ENCODE measurements around the gene SPOCD1.
A peak's percentile ranks its signal among the peaks of the same experiment; 100 is the strongest.

SPOCD1 gene

DNA sequence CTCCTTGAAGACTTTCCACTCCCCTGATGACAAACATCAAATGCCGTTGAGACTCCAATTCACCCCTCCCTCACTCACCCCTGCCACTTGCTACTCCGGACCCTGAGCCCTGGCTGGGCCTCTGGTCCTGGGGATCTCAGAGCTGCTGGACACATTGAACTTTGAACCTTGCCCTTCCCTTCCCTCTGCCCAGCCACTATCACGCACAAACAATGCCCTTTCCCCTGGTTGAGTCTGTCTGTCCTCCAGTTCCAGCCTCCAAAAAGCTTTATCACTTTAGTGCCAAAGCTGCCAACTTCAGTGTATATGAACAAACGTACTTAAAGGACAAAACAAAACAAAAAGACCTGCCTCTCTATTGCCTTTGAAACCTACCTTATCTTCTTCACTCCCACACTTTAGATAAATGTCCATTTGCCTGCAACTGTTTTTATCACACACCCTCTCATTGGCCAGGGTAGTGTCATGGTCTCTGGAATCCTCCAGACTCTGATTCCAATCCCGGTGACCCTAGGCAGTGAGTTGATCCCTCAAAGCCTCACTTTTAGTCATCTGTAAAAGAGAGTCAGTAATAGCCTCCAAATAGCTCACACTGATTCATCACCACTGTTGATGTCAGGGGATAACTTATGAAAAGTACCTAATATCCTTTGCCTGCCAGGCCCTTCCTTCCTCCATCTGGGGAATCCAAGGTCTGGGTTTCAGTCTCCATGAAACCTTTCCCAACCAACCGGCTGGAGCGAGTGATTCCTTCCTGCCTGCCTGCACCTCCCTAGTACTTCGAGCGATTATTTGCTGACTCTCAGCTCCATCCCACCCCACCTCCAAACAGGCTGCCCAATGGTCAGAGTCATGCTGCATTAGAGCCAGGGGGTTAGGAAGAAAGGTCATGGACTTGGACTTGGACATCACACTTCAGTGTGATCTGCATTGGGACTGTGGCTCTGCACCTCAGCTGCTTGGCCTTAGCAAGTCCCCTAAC lies 15.9 kb upstream of the SPOCD1 start:
- DNase-seq (ENCODE audit: low read depth in 2 of 2): peak in 1 of 2 donors; percentile 63
- no peak overlapping the region for H3K4me3 ChIP-seq (replicated peaks in 1 of 2; ENCODE audit: low read depth in 2 of 2, low read length in 2 of 2)
- TF ChIP-seq CTCF (IDR thresholded peaks at IDR 0.05; ENCODE audit: low read depth, low read length): no peak

GRCh38 chr1:31830511-31830910 lies 14.7 kb upstream of the SPOCD1 start:
- H3K4me3 ChIP-seq (replicated peaks in 1 of 2; ENCODE audit: low read depth in 2 of 2, low read length in 2 of 2): no peak overlapping the region
- no peak for DNase-seq (ENCODE audit: low read depth in 2 of 2)
- no peak for TF ChIP-seq CTCF (IDR thresholded peaks at IDR 0.05; ENCODE audit: low read depth, low read length)

DNA sequence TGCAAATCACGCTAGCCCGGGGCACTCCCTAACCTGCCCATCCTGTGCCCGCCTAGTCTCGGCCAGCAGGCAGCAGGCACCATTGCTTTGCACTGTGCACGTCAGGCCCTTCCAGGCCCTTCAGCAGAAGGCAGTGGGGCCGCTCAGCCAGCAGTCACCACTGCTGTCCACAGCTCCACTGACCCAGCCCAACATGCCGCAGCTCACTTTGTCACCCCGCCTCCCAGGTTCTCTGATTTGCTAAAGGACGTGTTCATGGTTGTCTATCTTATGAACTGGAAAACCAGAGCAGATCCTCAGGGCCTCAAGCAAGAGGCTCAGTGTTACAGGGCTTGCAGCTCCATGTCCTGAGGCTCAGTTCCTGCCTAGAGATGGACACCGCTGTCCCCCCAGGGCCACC lies 14.2 kb upstream of the SPOCD1 start:
- no peak for TF ChIP-seq CTCF (IDR thresholded peaks at IDR 0.05; ENCODE audit: low read depth, low read length)
- no peak overlapping the region for H3K4me3 ChIP-seq (replicated peaks in 1 of 2; ENCODE audit: low read depth in 2 of 2, low read length in 2 of 2)
- DNase-seq (ENCODE audit: low read depth in 2 of 2): no peak

DNA sequence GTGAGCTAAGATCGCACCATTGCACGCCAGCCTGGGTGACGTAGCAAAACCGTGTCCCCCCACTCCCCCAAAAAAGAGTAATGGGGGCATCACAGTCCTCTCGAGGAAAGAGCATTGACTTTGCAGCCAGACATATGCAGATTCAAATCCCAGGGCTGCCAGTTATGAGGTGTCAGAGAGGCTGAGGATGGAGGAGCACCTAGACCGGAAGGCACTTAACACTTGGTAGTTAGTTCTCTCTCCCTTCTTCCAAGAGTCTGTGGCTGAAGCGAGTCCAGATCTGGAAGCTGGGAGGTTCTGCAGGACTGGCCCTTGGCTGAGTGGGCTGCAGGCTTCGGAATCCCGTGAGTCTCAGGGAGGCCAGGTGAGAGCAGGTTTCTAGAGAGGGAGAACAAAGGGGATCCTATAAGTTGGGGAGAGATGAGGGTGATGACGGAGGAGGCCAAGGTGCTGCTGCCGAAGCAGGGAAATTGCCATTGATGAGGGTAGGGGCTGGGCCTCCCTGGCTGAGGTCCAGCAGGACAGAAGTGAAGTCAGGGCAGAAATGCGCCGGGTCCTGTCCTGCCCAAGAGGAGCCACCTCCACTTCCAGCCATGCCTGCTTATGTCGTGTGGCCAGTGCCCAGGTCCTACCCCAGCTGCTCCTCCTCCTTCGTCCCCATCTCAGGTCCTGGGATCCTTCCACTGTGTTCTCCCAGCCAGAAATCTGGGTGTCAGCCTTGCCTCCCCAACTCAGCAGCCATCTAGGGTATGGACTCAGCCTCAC lies 13.3 kb upstream of the SPOCD1 start:
- no peak for TF ChIP-seq CTCF (IDR thresholded peaks at IDR 0.05; ENCODE audit: low read depth, low read length)
- H3K4me3 ChIP-seq (replicated peaks in 1 of 2; ENCODE audit: low read depth in 2 of 2, low read length in 2 of 2): no peak overlapping the region
- DNase-seq (ENCODE audit: low read depth in 2 of 2): no peak

- no peak for TF ChIP-seq CTCF (IDR thresholded peaks at IDR 0.05; ENCODE audit: low read depth, low read length)
- H3K4me3 ChIP-seq (replicated peaks in 1 of 2; ENCODE audit: low read depth in 2 of 2, low read length in 2 of 2): no peak overlapping the region
- DNase-seq (ENCODE audit: low read depth in 2 of 2): no peak
These were observed 12.5 kb upstream of the SPOCD1 start for GRCh38 chr1:31828341-31828740.

DNA sequence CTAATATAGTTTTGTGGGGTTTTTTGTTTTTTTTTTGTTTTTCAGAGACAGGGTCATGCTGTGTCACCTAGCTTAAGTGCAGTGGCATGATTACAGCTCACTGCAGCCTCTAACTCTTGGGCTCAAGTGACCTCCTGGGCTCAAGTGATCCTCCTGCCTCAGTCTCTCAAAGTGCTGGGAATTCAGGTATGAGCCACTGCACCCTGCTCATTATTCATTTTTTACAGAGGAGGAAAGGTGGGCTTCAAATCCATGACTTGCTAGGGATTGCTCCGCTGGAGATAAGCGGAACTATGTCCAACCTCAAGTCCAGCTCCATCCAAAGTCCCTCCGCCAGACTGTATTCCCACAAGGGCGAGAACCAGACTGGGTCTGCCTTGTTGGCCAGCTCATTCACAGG lies 8.0 kb upstream of the SPOCD1 start:
- H3K4me3 ChIP-seq (replicated peaks in 1 of 2; ENCODE audit: low read depth in 2 of 2, low read length in 2 of 2): no peak overlapping the region
- no peak for DNase-seq (ENCODE audit: low read depth in 2 of 2)
- TF ChIP-seq CTCF (IDR thresholded peaks at IDR 0.05; ENCODE audit: low read depth, low read length): no peak

Measured in cardiac fibroblast (primary cell).